Islet precursor cell (in vitro differentiated cells): ENCODE measurements around the gene SYTL2.
"Not testable (repeated sequence)": the region's sequence is repeated elsewhere in the genome, so short reads cannot be mapped to it uniquely, and the experiment has no call there.

ENCODE experiments used
- DNase-seq: peaks from one replicate; pipeline ENCODE4 v3.0.0-alpha.2; 2018

SYTL2 gene

GRCh38 chr11:85795712-85796487 lies 15.0 kb downstream of the SYTL2 start:
- DNase-seq: no peak

DNA sequence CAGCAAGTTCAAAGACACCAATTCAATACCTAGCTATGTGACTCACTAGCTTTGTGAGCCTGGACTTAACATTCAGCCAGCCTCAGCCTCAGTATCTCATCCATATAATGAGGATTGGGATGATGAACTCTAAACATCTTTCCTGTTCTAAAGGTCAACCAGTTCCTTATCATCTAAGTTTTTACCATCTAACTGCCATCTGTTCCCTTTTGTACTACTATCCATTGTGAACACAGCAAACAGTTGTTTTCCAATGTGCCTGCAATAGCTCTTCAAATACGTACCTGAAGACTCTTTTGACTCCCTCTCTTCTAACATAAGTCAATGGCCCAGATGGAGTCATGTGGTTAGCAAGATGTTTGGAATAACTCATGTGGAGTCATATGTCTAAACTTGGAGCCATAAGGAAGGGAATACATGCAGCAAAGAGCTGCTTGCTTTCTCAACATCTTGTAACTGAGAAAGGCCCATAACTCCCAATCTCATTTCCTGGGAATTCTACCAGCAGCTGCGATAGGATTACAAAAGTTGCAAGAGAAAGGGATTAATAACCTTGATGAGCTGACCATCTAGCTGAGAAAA lies 19.4 kb downstream of the SYTL2 start:
- DNase-seq: no peak

DNA sequence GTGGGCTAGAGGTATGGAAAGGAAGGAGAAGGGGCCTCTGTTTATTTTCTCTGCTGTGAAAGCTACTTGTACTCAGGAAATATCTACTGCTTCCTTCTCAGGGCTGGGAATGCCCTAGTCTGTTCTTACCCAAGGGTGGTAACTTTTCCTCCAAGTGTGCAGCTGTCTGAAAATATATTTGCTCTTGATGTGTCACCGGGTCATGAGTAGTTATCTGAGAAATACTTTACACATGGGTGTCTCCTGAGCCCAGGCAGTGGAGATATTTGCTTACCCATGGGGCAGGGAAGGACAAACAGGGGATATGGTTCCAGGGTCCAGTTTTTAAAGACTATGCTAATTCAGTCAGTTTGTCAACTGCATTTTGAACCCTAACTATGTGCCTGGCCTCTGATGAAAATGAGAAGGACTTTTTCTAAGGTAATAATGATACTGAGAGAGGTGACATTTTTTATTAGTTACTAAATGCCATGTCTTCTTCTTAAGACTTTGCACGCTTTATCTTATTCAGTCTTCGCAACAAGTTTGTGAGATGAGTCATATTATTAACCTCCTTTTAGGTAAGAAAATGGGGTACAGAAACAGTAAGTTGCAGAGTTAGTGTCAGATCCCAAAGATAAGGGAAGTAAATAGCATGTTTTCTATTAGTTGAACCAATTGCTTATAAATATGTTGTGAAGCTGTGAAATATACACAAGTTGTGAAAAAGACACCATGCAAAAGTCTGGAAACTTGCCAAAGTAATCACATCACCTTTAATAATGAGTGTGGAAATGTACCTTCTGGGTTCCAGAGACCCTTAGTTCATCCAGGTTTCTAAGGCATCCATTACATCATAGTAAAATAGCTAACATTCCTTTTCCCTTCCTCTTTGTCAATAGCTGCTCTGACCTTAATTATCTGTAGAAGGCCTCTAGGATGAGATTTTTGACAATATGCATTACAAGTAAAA lies 22.9 kb downstream of the SYTL2 start:
- no peak for DNase-seq

DNA sequence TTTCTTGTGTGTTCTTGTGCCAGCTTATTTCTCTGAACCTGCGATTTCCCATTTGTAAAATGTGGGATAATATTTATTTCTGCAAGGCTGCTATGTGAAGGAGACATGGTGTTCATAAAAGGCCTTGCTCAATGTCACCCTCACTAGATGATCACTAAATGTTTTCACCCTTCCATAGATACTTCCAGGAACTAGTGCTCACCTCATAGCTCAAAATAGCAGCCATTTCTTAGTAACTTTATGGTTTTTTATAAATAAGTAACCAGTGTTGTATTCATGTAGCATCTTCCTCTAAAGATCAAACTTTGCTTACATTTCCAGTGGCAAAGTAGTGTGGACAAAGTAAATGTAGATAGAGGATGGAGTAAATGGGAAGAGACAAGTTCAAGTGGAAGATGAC lies 23.8 kb downstream of the SYTL2 start:
- no peak for DNase-seq

DNA sequence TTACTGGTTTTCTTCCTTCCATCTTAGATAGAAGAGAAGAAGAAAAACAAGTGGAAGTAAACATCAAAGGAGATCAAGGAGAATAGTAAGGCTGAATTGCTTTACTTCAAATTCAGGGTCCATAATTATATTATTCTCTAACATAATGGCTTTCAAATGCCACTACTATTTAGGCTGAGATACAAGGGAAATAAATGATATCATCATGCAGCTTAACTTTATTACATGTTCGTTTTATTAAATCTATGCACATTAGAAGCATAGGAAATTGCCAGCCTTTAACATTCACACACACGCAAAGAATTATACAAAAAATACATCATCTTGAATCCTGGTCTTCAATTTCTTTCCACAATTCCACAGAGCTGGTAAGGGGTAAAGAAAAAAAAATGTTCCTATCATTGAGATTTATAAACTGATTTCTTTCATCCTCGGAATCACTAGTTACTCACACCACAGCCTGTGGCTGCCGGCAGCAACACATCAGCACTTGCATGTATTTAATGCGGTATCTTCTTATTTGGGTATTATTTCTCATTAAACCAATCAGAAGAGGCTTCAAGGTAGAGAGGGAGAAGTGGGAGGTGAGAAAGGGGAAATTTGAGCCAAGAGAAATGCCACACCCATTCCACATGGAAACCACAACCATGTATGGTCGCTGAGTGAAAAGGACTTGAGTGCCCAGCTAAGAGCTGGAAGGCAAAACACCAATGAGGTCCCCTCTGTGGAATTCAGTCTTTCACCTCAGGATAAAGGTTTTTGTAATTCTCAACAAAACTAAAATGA lies 26.3 kb downstream of the SYTL2 start:
- DNase-seq: no peak

DNA sequence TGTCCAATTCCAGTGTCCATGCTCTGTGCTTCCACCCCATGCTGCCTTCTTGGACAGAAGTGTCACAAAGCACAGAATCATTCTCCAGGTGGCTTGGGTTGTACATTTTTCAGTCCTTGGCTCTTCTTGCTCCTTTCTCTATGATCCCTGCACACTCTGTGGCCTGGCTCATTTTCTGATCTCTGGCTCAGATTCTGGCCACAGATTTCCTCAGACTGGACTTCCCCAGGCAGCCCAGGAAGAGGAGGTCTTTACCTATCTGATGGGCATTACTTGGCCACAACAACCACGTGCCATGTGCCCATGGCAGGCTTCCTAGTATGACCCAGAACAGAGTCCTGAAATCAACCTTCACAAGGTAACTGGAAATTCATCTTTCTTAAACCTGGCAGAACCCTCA lies 27.2 kb downstream of the SYTL2 start:
- DNase-seq: no peak

GRCh38 chr11:85780780-85781517 lies 30.0 kb downstream of the SYTL2 start:
- not testable (repeated sequence) for DNase-seq

DNA sequence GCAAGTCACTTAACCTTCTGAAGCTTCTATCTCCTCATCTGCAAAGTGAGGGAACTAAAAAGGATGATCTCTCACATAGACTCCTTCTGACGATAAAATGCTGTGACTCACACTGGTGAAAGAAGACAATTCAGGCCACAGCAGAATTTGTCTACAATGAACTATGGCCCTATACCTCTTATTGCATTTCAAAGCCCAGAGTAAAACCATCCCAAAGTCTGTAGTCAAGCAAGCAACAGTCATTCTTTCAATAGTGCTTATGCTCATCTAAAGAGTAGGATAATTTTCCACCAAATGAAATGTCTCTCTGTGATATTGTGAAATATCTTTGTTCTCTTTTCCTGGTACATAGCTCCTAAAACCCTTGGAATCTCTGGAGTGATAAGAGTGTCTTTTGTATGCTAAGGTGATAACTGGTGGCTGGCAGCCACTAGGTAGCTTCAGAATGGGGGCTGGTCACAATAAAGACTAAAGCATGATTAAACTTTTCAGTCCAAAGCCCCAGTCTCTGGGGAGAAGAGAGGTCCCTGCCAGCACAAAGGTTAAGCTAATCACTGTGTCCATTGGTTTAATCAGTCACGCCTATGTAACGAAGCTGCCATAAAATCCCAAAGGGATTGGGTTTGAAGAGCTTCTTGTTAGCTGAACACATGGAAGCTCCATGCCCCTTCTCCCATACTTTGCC lies 30.8 kb downstream of the SYTL2 start:
- DNase-seq: no peak

GRCh38 chr11:85777603-85777972 lies 33.4 kb downstream of the SYTL2 start:
- DNase-seq: not testable (repeated sequence)

DNA sequence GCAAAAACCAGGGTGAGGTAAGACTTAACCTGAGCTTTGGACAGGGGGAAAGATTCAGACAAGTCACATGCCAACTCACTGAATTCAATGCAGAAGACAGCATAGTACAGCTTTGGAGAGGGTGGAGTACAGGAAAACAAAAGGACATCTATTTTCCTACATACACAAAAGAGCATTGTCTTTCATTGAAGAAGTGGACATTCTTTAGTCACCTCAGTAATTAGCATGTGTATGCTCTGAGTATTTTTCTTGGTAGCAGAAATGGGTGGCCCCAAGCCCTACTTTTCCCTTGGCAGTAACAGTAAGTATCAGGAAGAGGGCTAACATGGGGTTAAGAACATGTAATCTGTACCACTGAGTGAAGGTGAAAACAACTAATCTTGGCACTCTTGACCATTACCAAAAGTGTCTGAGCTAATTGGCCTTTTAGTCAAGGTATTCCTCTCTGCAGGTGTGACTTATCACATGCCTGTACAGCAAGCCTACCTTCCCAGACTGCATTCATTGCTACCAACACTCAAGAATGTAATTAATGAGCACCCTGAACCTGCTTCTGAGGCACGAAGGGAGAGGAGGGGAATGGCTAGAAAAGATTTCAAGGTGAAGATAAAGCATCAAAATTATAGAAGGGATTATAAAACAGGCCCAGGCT lies 33.9 kb downstream of the SYTL2 start:
- DNase-seq: no peak

DNA sequence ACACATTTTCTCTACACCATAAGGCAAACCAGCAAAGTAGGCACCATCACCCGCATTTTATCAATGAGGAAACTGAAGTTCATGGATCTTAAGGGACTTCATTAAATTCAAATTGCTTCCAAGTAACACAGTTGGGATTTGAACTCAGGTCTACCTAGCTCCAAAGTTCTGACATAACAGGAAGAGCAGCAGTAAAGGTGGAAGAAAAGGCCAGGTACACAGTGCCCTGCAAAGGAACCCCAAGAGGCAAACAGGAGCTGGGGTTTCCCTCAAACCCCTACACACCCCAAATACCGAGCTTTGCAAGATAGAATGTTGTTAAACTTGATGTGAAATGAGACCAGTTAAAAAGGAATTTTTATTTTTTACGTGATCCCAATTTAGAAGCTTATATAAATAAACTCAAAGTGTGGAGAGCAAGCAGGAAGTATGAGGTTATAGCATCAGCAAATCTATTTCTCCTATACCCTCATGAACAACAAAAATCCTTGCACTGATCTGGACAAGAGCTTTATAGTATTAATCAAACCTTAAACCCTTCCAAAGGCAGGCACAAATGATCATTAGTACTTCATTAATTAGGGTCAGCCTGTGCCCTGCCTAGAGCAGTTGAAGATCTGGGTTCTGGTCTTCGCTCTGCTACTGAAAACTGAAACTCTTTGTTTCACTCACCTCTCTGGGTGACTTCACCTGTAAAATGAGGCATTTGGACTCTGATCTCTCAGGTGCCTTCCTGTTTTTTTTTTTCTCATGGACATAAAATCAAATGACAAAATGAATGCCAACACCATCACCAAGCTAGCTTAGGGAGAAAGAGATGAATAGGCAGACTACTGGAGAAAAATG lies 36.5 kb downstream of the SYTL2 start:
- DNase-seq: no peak

- no peak for DNase-seq
Measured at GRCh38 chr11:85772695-85773094, 38.2 kb downstream of the SYTL2 start.

GRCh38 chr11:85771568-85771967 lies 39.4 kb downstream of the SYTL2 start:
- DNase-seq: no peak

GRCh38 chr11:85769771-85770170 lies 41.2 kb downstream of the SYTL2 start:
- DNase-seq: no peak

GRCh38 chr11:85768473-85769146 lies 42.3 kb downstream of the SYTL2 start:
- no peak for DNase-seq

GRCh38 chr11:85767246-85767945 lies 43.5 kb downstream of the SYTL2 start:
- no peak for DNase-seq

GRCh38 chr11:85766721-85767161 lies 44.2 kb downstream of the SYTL2 start:
- DNase-seq: no peak

GRCh38 chr11:85764796-85765195 lies 46.1 kb downstream of the SYTL2 start:
- DNase-seq: no peak

DNA sequence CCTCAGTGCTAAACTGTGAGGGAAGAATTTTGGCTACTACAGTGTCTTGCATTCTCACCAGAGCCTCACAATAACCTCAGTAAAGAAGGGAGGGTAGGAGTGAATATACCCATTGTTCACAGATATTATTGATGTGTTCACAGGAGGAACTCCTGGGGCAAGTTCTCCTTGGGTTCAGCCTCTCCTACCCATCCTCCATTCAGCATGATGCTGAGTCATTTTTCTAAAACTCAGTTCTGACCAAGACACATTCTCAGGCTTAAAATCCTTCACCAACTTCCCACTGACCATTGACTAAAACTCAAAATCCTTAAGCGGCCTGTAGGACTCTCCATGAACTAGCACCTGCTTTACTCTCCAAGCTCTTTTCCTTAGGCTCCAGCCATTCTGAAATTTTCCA lies 48.7 kb downstream of the SYTL2 start:
- no peak for DNase-seq
